HCT116 (cell line): Measurements from ENCODE around the gene TADA3. TPM values are rescaled to one million over a fixed set of nuclear protein-coding genes. Genes with fewer than 3 reads are reported as not detected.

ENCODE experiments used
- ATAC-seq: fragments of 200-7000 bp; cut with Tn5 transposase; 2 replicates; pipeline ENCODE4 v1.9.1; 2020; ENCODE audit warnings: mild to moderate bottlenecking, moderate library complexity
- BruUV-seq: library from RNA; stranded (reverse); fragments of 400-500 nt; replicated peaks from 2 replicates; lab custom pipeline; 2021; lab: Mats Ljungman, UMichigan
- CTCF ChIA-PET: fragments of 300-600 bp; sonication (Branson Sonifier 250); formaldehyde crosslinking; loops from one replicate; lab custom pipeline; 2021; ENCODE audit warnings: antibody characterized with exemption; lab: Charles Lee
- POLR2A ChIA-PET: fragments of 300-600, 350-600 bp; sonication (Branson Sonifier 250); formaldehyde crosslinking; loops from one replicate; lab custom pipeline; 2021; ENCODE audit warnings: antibody characterized with exemption; lab: Charles Lee
- RAD21 ChIA-PET, 2 experiments: fragments of 300-600 bp; sonication (Branson Sonifier 250); formaldehyde crosslinking; loops; one replicate each; lab custom pipeline; 2023; ENCODE audit warnings: low total read pairs in 2 of 2; ENCODE audit not compliant: uncharacterized antibody in 2 of 2, unreplicated experiment in 2 of 2, low non-redundant PET in 1 of 2; lab: Charles Lee
- DNase-seq: peaks from one replicate; pipeline ENCODE4 v3.0.0-alpha.2; 2010; ENCODE audit warnings: low read depth, low spot score
- H2AFZ ChIP-seq: fragments of 200-600 bp; shearing (Covaris generic), sonication (generic); 2 replicates; pipeline ENCODE4 v1.6.1; 2017; ENCODE audit warnings: low read depth, mixed run types, mixed read lengths, antibody characterized with exemption, low read length; ENCODE audit not compliant: poor library complexity, severe bottlenecking
- H3K27ac ChIP-seq: 2 replicates; pipeline ENCODE4 v1.5.1; 2012; ENCODE audit warnings: low read depth, low read length
- H3K27me3 ChIP-seq: fragments of 200-600 bp; sonication (generic); 2 replicates; pipeline ENCODE4 v1.6.1; 2016; ENCODE audit warnings: mixed run types, low read length, mixed read lengths; ENCODE audit not compliant: insufficient read depth
- H3K36me3 ChIP-seq, 2 experiments: fragments of 200-500 bp in 1 of 2; fragments of 200-600 bp in 1 of 2; sonication (Bioruptor generic) in 1 of 2; sonication (generic) in 1 of 2; 2 replicates each; pipeline versions ENCODE4 v1.5.1 to v1.6.1; 2014 to 2016; ENCODE audit warnings: low read length in 2 of 2, inconsistent platforms in 1 of 2, mixed read lengths in 1 of 2, mixed run types in 1 of 2; ENCODE audit not compliant: insufficient read depth in 2 of 2, control insufficient read depth in 1 of 2
- H3K4me1 ChIP-seq, 2 experiments: fragments of 200-600 bp in 1 of 2; sonication (generic) in 1 of 2; 2 replicates each; pipeline versions ENCODE4 v1.5.1 to v1.6.1; 2012 to 2017; ENCODE audit warnings: low read length in 2 of 2, inconsistent platforms in 1 of 2, mild to moderate bottlenecking in 1 of 2, mixed read lengths in 1 of 2, mixed run types in 1 of 2, moderate library complexity in 1 of 2; ENCODE audit not compliant: insufficient read depth in 2 of 2, control insufficient read depth in 1 of 2
- H3K4me2 ChIP-seq: fragments of 200-600 bp; sonication (generic); 2 replicates; pipeline ENCODE4 v1.6.1; 2017; ENCODE audit warnings: mixed run types, low read length, mixed read lengths
- H3K4me3 ChIP-seq, 2 experiments: fragments of 200-600 bp in 1 of 2; sonication (generic) in 1 of 2; replicated peaks in 1 of 2; 2 replicates each; pipeline ENCODE4 v1.5.1; 2011 to 2016; ENCODE audit warnings: low read length in 2 of 2, control low read depth in 1 of 2, low read depth in 1 of 2, mild to moderate bottlenecking in 1 of 2, mixed read lengths in 1 of 2, mixed run types in 1 of 2
- H3K79me2 ChIP-seq: fragments of 200-600 bp; sonication (generic); 2 replicates; pipeline ENCODE4 v1.6.1; 2017; ENCODE audit warnings: mild to moderate bottlenecking, mixed run types, low read length, moderate library complexity, mixed read lengths; ENCODE audit not compliant: insufficient read depth
- H3K9ac ChIP-seq: fragments of 200-600 bp; sonication (generic); 2 replicates; pipeline ENCODE4 v1.6.1; 2016; ENCODE audit warnings: low read length, mixed read lengths
- H3K9me2 ChIP-seq: fragments of 200-600 bp; sonication (generic), shearing (Covaris generic); 2 replicates; pipeline ENCODE4 v1.6.1; 2017; ENCODE audit warnings: mixed run types, mild to moderate bottlenecking, moderate library complexity; ENCODE audit not compliant: insufficient read depth
- H3K9me3 ChIP-seq, 2 experiments: fragments of 200-500 bp in 1 of 2; fragments of 200-600 bp in 1 of 2; sonication (Bioruptor generic) in 1 of 2; sonication (generic) in 1 of 2; 2 replicates each; pipeline ENCODE4 v1.6.1; 2014 to 2017; ENCODE audit warnings: low read length in 2 of 2, mixed read lengths in 2 of 2, inconsistent platforms in 1 of 2, low read depth in 1 of 2, mild to moderate bottlenecking in 1 of 2, mixed run types in 1 of 2, moderate library complexity in 1 of 2; ENCODE audit not compliant: control insufficient read depth in 1 of 2, insufficient read depth in 1 of 2
- H4K20me1 ChIP-seq: fragments of 200-600 bp; sonication (generic), shearing (Covaris generic); 2 replicates; pipeline ENCODE4 v1.6.1; 2017; ENCODE audit warnings: mixed run types, mild to moderate bottlenecking, moderate library complexity; ENCODE audit not compliant: insufficient read depth
- CTCF ChIP-seq, 3 experiments: fragments of 200-600 bp in 1 of 3; sonication (generic) in 1 of 3; IDR thresholded peaks in 2 of 3; conservative IDR thresholded peaks in 1 of 3; 2 replicates each; pipeline ENCODE4 v1.5.1; 2012 to 2017; ENCODE audit warnings: low read depth in 2 of 3, low read length in 2 of 3, antibody characterized with exemption in 1 of 3, borderline replicate concordance in 1 of 3, control low read depth in 1 of 3, mild to moderate bottlenecking in 1 of 3, mixed read lengths in 1 of 3, mixed run types in 1 of 3, moderate library complexity in 1 of 3; ENCODE audit not compliant: insufficient read depth in 1 of 3
- intact Hi-C: fragments of 100-400 bp; cut with micrococcal nuclease; formaldehyde crosslinking; loops from 2 replicates; pipeline ENCODE4 v1.10.0; 2022
- total RNA-seq: library from RNA; stranded (reverse); gene quantifications from one replicate; pipeline ENCODE4 v1.2.1, GENCODE V29; 2021; ENCODE audit not compliant: unreplicated experiment
- TF ChIP-seq, protein P1 (sequence below): IDR thresholded peaks from 2 replicates; pipeline ENCODE4 v1.6.1; 2012
- TF ChIP-seq, protein P2 (sequence below): IDR thresholded peaks from 2 replicates; pipeline ENCODE4 v1.6.1; 2012; ENCODE audit warnings: low read depth

Gene TADA3
- total RNA-seq, 1 experiment from 2014 or later = 72.0 TPM

GRCh38 chr3:9820946-9821345 is 28.7 kb upstream of the TADA3 start:
- DNase-seq = no peak
- TF ChIP-seq, protein P1, sequence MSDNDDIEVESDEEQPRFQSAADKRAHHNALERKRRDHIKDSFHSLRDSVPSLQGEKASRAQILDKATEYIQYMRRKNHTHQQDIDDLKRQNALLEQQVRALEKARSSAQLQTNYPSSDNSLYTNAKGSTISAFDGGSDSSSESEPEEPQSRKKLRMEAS = no peak
- TF ChIP-seq, protein P2, sequence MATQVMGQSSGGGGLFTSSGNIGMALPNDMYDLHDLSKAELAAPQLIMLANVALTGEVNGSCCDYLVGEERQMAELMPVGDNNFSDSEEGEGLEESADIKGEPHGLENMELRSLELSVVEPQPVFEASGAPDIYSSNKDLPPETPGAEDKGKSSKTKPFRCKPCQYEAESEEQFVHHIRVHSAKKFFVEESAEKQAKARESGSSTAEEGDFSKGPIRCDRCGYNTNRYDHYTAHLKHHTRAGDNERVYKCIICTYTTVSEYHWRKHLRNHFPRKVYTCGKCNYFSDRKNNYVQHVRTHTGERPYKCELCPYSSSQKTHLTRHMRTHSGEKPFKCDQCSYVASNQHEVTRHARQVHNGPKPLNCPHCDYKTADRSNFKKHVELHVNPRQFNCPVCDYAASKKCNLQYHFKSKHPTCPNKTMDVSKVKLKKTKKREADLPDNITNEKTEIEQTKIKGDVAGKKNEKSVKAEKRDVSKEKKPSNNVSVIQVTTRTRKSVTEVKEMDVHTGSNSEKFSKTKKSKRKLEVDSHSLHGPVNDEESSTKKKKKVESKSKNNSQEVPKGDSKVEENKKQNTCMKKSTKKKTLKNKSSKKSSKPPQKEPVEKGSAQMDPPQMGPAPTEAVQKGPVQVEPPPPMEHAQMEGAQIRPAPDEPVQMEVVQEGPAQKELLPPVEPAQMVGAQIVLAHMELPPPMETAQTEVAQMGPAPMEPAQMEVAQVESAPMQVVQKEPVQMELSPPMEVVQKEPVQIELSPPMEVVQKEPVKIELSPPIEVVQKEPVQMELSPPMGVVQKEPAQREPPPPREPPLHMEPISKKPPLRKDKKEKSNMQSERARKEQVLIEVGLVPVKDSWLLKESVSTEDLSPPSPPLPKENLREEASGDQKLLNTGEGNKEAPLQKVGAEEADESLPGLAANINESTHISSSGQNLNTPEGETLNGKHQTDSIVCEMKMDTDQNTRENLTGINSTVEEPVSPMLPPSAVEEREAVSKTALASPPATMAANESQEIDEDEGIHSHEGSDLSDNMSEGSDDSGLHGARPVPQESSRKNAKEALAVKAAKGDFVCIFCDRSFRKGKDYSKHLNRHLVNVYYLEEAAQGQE = no peak
- peak in 2 of 3 experiments; percentile 51 to 60; a peak in 4 of 6 replicates for TF ChIP-seq CTCF (IDR thresholded peaks at IDR 0.05 in 2 of 3, conservative IDR thresholded peaks at IDR 0.05 in 1 of 3; ENCODE audit: borderline replicate concordance in 1 of 3, insufficient read depth in 1 of 3, low read depth in 2 of 3, low read length in 2 of 3)
- no TSS peak for BruUV-seq
- peaks cover 0 to under 1% of the 10 kb centered on the region in 2 experiments; a peak in 2 of 4 replicates for H3K36me3 ChIP-seq
- H3K4me2 ChIP-seq = no peak overlapping the region
- intact Hi-C loops = no loop called here
- H3K9me3 ChIP-seq = no peaks in the 10 kb centered on the region
- RAD21 ChIA-PET = no interaction called here
- no peak overlapping the region for H3K27ac ChIP-seq
- ATAC-seq = peak; percentile 89
- H3K9ac ChIP-seq = no peak overlapping the region
- H3K79me2 ChIP-seq = no peaks in the 10 kb centered on the region
- no peaks in the 10 kb centered on the region for H3K4me1 ChIP-seq
- CTCF ChIA-PET = no interaction called here
- H2AFZ ChIP-seq = no peak overlapping the region
- H3K27me3 ChIP-seq = no peaks in the 10 kb centered on the region
- no peaks in the 10 kb centered on the region for H4K20me1 ChIP-seq
- H3K9me2 ChIP-seq = no peaks in the 10 kb centered on the region
- POLR2A ChIA-PET = no interaction called here
- H3K4me3 ChIP-seq = no peak overlapping the region
